ENCODE measurements around the gene KCNMA1.

KCNMA1 gene

GRCh38 chr10:77505431-77506334 lies 131.9 kb downstream of the KCNMA1 start:
- DNase-seq, result no peak

GRCh38 chr10:77504873-77505257 lies 132.7 kb downstream of the KCNMA1 start:
- DNase-seq, result no peak

- DNase-seq, result no peak
These were observed 133.3 kb downstream of the KCNMA1 start for GRCh38 chr10:77504196-77504872.

- no peak for DNase-seq
These were observed 135.8 kb downstream of the KCNMA1 start for GRCh38 chr10:77501846-77502261.

GRCh38 chr10:77501152-77501845 lies 136.3 kb downstream of the KCNMA1 start:
- DNase-seq, result no peak

GRCh38 chr10:77500754-77501151 lies 136.9 kb downstream of the KCNMA1 start:
- DNase-seq, result no peak

- no peak for DNase-seq
These were observed 138.8 kb downstream of the KCNMA1 start for GRCh38 chr10:77498829-77499228.

GRCh38 chr10:77498210-77498609 lies 139.4 kb downstream of the KCNMA1 start:
- no peak for DNase-seq

GRCh38 chr10:77497748-77498147 lies 139.9 kb downstream of the KCNMA1 start:
- DNase-seq, result no peak

GRCh38 chr10:77496941-77497420 lies 140.6 kb downstream of the KCNMA1 start:
- no peak for DNase-seq

- DNase-seq, result no peak
These were observed 142.7 kb downstream of the KCNMA1 start for GRCh38 chr10:77494756-77495541.

GRCh38 chr10:77494327-77494726 lies 143.3 kb downstream of the KCNMA1 start:
- DNase-seq, result no peak

GRCh38 chr10:77493851-77494261 lies 143.8 kb downstream of the KCNMA1 start:
- DNase-seq, result no peak

GRCh38 chr10:77493239-77493806 lies 144.3 kb downstream of the KCNMA1 start:
- DNase-seq, result no peak

- no peak for DNase-seq
These were observed 145.1 kb downstream of the KCNMA1 start for GRCh38 chr10:77492368-77492994.

- no peak for DNase-seq
These were observed 146.9 kb downstream of the KCNMA1 start for GRCh38 chr10:77490534-77491314.

- no peak for DNase-seq
These were observed 151.1 kb downstream of the KCNMA1 start for GRCh38 chr10:77486517-77486916.

- no peak for DNase-seq
These were observed 151.8 kb downstream of the KCNMA1 start for GRCh38 chr10:77485847-77486246.

- DNase-seq, result no peak
These were observed 155.5 kb downstream of the KCNMA1 start for GRCh38 chr10:77482072-77482471.

GRCh38 chr10:77479586-77479985 lies 158.0 kb downstream of the KCNMA1 start:
- DNase-seq, result no peak

- no peak for DNase-seq
These were observed 158.6 kb downstream of the KCNMA1 start for GRCh38 chr10:77478962-77479359.
